Measurements from ENCODE around the gene PAGR1.

PAGR1 gene

GRCh38 chr16:29835926-29836325, 20.0 kb downstream of the PAGR1 start:
- Mint-ChIP-seq H3K4me3 (no peak overlapping the region), H3K4me1 (ENCODE audit: low read depth) (peaks cover 6% of the 10 kb centered on the region), H3K36me3 (peaks cover 3% of the 10 kb centered on the region), H3K27ac (peak overlapping the region; percentile 34), H3K9me3 (ENCODE audit: low read depth) (no peaks in the 10 kb centered on the region), H3K27me3 (no peaks in the 10 kb centered on the region)

- Mint-ChIP-seq H3K4me3 (no peak overlapping the region), H3K36me3 (peaks cover 3% of the 10 kb centered on the region), H3K9me3 (ENCODE audit: low read depth) (no peaks in the 10 kb centered on the region), H3K4me1 (ENCODE audit: low read depth) (peaks cover 6% of the 10 kb centered on the region), H3K27me3 (no peaks in the 10 kb centered on the region), H3K27ac (no peak overlapping the region)
Measured at GRCh38 chr16:29836623-29837022, 20.7 kb downstream of the PAGR1 start.

GRCh38 chr16:29837841-29838240, 21.9 kb downstream of the PAGR1 start:
- no peak overlapping the region for H3K27ac Mint-ChIP-seq
- no peaks in the 10 kb centered on the region for H3K27me3 Mint-ChIP-seq
- H3K4me1 Mint-ChIP-seq (ENCODE audit: low read depth): peaks cover 2% of the 10 kb centered on the region
- no peaks in the 10 kb centered on the region for H3K9me3 Mint-ChIP-seq (ENCODE audit: low read depth)
- H3K4me3 Mint-ChIP-seq: no peak overlapping the region
- no peaks in the 10 kb centered on the region for H3K36me3 Mint-ChIP-seq

- no peak overlapping the region for H3K4me3 Mint-ChIP-seq
- H3K4me1 Mint-ChIP-seq (ENCODE audit: low read depth): no peaks in the 10 kb centered on the region
- H3K27ac Mint-ChIP-seq: no peak overlapping the region
- no peaks in the 10 kb centered on the region for H3K27me3 Mint-ChIP-seq
- H3K36me3 Mint-ChIP-seq: no peaks in the 10 kb centered on the region
- no peaks in the 10 kb centered on the region for H3K9me3 Mint-ChIP-seq (ENCODE audit: low read depth)
Measured at GRCh38 chr16:29839822-29840221, 23.9 kb downstream of the PAGR1 start.

- Mint-ChIP-seq H3K27me3 (no peaks in the 10 kb centered on the region), H3K9me3 (ENCODE audit: low read depth) (no peaks in the 10 kb centered on the region), H3K4me1 (ENCODE audit: low read depth) (no peaks in the 10 kb centered on the region), H3K36me3 (no peaks in the 10 kb centered on the region), H3K4me3 (no peak overlapping the region), H3K27ac (peak overlapping the region; percentile 6)
Measured at GRCh38 chr16:29840240-29840639, 24.3 kb downstream of the PAGR1 start.

- Mint-ChIP-seq H3K9me3 (ENCODE audit: low read depth) (no peaks in the 10 kb centered on the region), H3K4me3 (no peak overlapping the region), H3K27me3 (no peaks in the 10 kb centered on the region), H3K4me1 (ENCODE audit: low read depth) (no peaks in the 10 kb centered on the region), H3K36me3 (no peaks in the 10 kb centered on the region), H3K27ac (no peak overlapping the region)
Measured at GRCh38 chr16:29841631-29842030, 25.7 kb downstream of the PAGR1 start.

- Mint-ChIP-seq H3K27ac (peak overlapping the region; percentile 50), H3K36me3 (no peaks in the 10 kb centered on the region), H3K9me3 (ENCODE audit: low read depth) (no peaks in the 10 kb centered on the region), H3K27me3 (no peaks in the 10 kb centered on the region), H3K4me1 (ENCODE audit: low read depth) (peaks cover 2% of the 10 kb centered on the region), H3K4me3 (no peak overlapping the region)
Measured at GRCh38 chr16:29842732-29843346, 26.9 kb downstream of the PAGR1 start.

GRCh38 chr16:29843931-29844330, 28.0 kb downstream of the PAGR1 start:
- H3K4me1 Mint-ChIP-seq (ENCODE audit: low read depth): peaks cover 9% of the 10 kb centered on the region
- no peaks in the 10 kb centered on the region for H3K9me3 Mint-ChIP-seq (ENCODE audit: low read depth)
- no peaks in the 10 kb centered on the region for H3K36me3 Mint-ChIP-seq
- peak overlapping the region; percentile 25 for H3K27ac Mint-ChIP-seq
- no peaks in the 10 kb centered on the region for H3K27me3 Mint-ChIP-seq
- no peak overlapping the region for H3K4me3 Mint-ChIP-seq

- Mint-ChIP-seq H3K4me1 (ENCODE audit: low read depth) (peaks cover 11% of the 10 kb centered on the region), H3K27ac (no peak overlapping the region), H3K27me3 (no peaks in the 10 kb centered on the region), H3K36me3 (no peaks in the 10 kb centered on the region), H3K9me3 (ENCODE audit: low read depth) (no peaks in the 10 kb centered on the region), H3K4me3 (no peak overlapping the region)
Measured at GRCh38 chr16:29844575-29845331, 28.8 kb downstream of the PAGR1 start.

GRCh38 chr16:29845656-29846055, 29.7 kb downstream of the PAGR1 start:
- no peak overlapping the region for H3K27ac Mint-ChIP-seq

GRCh38 chr16:29848420-29849297, 32.7 kb downstream of the PAGR1 start:
- Mint-ChIP-seq H3K27me3 (no peaks in the 10 kb centered on the region), H3K27ac (no peak overlapping the region), H3K9me3 (ENCODE audit: low read depth) (no peaks in the 10 kb centered on the region), H3K36me3 (no peaks in the 10 kb centered on the region), H3K4me3 (no peak overlapping the region), H3K4me1 (ENCODE audit: low read depth) (peaks cover 11% of the 10 kb centered on the region)

More at GRCh38 chr16:29845656-29846055, 29.7 kb downstream of the PAGR1 start:
- Mint-ChIP-seq H3K9me3 (ENCODE audit: low read depth) (no peaks in the 10 kb centered on the region), H3K36me3 (no peaks in the 10 kb centered on the region), H3K4me3 (no peak overlapping the region), H3K27me3 (no peaks in the 10 kb centered on the region), H3K4me1 (ENCODE audit: low read depth) (peaks cover 11% of the 10 kb centered on the region)

GRCh38 chr16:29849505-29849904, 33.6 kb downstream of the PAGR1 start:
- no peaks in the 10 kb centered on the region for H3K9me3 Mint-ChIP-seq (ENCODE audit: low read depth)
- H3K36me3 Mint-ChIP-seq: no peaks in the 10 kb centered on the region

GRCh38 chr16:29850998-29851397, 35.0 kb downstream of the PAGR1 start:
- Mint-ChIP-seq H3K36me3 (no peaks in the 10 kb centered on the region), H3K4me1 (ENCODE audit: low read depth) (peaks cover 11% of the 10 kb centered on the region), H3K27ac (no peak overlapping the region), H3K4me3 (no peak overlapping the region), H3K27me3 (no peaks in the 10 kb centered on the region), H3K9me3 (ENCODE audit: low read depth) (no peaks in the 10 kb centered on the region)

More at GRCh38 chr16:29849505-29849904, 33.6 kb downstream of the PAGR1 start:
- Mint-ChIP-seq H3K27ac (no peak overlapping the region), H3K4me3 (no peak overlapping the region), H3K27me3 (no peaks in the 10 kb centered on the region), H3K4me1 (ENCODE audit: low read depth) (peaks cover 11% of the 10 kb centered on the region)

GRCh38 chr16:29852654-29853053, 36.7 kb downstream of the PAGR1 start:
- Mint-ChIP-seq H3K4me1 (ENCODE audit: low read depth) (peaks cover 8% of the 10 kb centered on the region), H3K36me3 (no peaks in the 10 kb centered on the region), H3K9me3 (ENCODE audit: low read depth) (no peaks in the 10 kb centered on the region), H3K27ac (no peak overlapping the region), H3K4me3 (no peak overlapping the region), H3K27me3 (no peaks in the 10 kb centered on the region)

- H3K4me1 Mint-ChIP-seq (ENCODE audit: low read depth): no peaks in the 10 kb centered on the region
- no peak overlapping the region for H3K4me3 Mint-ChIP-seq
Measured at GRCh38 chr16:29854520-29855100, 38.7 kb downstream of the PAGR1 start.

More at GRCh38 chr16:29854520-29855100, 38.7 kb downstream of the PAGR1 start:
- H3K36me3 Mint-ChIP-seq: peaks cover 3% of the 10 kb centered on the region
- H3K27ac Mint-ChIP-seq: no peak overlapping the region
- no peaks in the 10 kb centered on the region for H3K9me3 Mint-ChIP-seq (ENCODE audit: low read depth)
- H3K27me3 Mint-ChIP-seq: no peaks in the 10 kb centered on the region

Measured in activated naive CD8-positive, alpha-beta T cell (primary cell).